Measurements from ENCODE around the gene ACO1.

Gene ACO1

DNA sequence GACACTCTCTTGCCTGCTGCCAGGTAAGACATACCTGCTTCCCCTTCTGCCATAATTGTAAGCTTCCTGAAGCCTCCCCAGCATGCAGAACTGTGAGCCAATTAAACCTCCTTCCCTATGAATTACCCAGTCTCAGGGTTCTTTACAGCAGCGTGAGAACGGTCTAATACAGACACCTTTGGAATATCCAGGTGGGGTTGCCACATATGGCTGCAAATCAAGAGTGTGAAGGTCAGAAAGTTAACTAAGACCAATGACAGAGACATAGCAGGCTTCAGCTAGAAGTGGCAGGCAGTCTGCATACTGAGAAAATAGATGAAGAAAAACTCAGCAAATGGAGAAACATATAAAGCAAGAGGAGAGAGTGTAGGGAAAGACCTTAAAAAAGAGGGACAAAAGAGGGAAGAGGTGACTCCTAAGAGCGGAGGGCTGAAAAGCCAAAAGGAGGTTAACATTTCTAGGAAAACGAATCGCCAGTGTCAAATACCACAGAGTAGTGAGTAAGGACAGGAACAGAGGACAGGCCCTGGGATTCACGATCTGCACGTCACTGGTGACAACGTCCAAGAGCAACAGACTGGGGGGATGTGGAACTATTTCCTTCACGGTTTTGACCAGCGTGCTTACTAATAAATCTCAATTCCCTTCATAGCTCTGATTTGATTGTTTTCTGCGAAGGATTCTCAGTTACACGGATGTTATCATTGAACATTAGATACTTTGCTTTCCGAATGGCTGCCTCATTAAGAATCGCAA lies 1.7 kb upstream of the ACO1 start:
- no peak for DNase-seq (ENCODE audit: low read depth)

DNA sequence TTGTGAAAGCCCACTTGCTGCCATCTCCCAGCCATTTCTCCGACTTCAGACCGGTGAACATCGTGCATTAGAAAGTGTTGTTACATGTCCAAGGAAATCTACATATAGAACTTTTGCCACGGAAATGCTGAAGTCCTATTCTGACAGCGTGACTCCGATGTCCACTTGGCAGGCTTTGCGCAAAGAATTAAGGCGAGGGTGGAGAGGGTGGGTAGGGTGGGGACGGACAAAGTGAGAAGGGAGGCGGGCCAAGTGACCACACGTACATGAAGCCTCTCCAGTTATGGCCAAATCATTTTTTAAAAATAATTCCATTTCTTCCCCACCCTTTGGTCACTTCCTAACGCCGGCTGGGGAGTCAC lies 460 bp upstream of the ACO1 start:
- no peak for DNase-seq (ENCODE audit: low read depth)

DNA sequence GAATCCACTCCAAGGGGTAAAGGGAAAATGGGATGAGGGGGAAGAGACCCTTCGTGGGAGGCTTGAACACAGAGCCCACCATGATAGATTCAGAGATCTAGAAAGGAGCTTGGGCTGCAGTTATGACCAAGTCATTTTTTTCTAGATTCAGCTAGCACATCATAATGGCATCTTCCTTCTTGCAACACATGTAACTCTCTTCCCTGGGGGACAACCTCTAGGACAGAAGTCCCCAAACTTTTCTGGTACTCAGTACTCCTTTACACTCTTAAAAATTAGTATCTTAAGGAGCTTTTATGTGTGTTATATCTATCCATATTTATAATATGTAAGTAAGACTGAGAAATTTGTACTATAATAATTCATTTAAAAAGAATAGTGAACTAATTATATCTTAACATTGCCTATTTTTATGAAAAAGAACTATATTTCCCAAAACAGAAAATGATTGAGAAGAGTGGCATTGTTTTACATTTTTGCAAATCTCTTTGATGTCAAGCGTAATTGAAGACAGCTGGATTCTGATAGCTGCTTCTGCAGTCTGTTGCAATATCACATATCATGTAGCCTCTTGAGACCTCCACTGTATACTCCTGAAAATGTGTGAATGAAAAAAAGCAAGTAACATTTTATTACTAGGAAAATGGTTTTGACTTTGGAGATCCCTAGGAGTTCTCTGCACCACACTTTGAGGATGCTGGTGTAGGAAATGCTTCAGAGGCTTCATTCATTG lies 875 bp downstream of the ACO1 start:
- DNase-seq (ENCODE audit: low read depth) = no peak

DNA sequence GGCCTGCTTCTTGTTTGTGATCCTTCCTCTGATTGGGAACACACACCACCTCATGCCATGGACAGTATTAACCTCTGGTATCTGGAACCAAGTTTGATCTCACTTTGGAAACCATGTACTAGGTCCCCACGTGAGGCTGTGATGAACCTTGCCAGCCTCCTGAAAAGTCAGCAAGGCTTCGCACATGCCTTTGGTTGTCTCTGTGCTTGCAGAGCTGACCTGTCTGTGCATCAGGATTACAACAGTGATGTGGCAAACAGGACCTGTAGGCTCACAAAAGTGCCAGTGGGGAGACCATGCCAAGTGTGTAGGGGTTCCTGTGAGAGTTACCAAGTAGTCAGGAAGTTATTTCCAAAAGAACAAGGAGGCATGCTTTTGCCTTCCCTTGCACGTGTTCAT lies 1.4 kb downstream of the ACO1 start:
- no peak for DNase-seq (ENCODE audit: low read depth)

DNA sequence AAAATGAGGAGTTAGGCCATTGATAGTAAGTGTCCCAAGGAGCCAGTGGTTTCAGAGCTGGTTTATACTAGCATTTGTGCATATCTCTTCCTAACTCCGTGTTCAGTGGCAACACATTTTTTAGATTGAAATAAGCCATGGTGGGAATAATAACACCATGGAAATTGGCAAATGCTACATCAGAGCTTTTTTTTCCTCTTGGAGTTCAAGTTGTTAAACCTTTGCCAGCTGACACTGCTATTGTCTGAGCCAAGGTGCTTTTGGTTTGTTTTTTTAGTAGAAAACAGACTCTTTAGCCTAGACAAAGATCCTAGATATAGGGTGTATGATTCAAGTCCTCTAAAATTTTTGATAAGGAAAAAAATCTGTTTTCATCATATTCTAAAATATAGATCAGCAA lies 2.8 kb downstream of the ACO1 start:
- no peak for DNase-seq (ENCODE audit: low read depth)

DNA sequence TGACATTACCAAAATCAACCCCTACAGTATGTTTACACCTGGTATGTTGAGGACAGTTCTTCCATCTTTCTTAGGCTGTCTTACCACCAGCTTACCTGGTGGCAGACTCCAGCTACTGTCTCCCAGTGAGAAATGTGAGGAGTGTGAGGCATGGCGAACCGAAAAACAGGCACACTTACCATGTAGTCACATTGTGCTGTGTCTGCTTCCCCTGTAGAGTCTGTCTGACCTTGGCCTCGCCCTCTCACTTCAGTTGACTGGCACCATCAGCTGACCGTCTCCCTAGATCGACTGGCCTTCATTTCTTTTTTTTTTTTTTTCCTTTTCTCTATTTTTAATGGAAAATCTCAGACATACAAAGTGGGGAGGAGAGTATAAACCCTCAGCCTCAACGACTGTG lies 4.9 kb downstream of the ACO1 start:
- DNase-seq (ENCODE audit: low read depth) = no peak

DNA sequence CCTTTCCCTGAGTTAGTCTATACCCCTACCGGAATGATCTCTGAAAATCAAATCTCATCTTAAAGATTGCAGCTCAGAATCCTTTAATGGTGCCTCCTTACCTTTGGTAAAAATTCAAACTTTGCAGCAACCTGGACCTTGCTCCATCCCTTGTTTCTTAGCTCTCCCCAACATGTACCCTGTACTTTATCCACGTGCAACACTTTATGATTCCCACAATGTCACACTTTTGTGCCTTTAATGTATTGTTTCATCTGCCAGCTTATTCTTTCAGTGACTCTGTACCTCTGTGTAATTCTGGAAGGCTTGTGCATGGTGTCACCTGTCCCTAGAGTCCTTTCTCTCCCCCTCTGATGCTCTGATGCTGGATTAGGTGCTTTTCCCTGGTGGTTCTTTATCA lies 9.5 kb downstream of the ACO1 start:
- DNase-seq (ENCODE audit: low read depth) = no peak

DNA sequence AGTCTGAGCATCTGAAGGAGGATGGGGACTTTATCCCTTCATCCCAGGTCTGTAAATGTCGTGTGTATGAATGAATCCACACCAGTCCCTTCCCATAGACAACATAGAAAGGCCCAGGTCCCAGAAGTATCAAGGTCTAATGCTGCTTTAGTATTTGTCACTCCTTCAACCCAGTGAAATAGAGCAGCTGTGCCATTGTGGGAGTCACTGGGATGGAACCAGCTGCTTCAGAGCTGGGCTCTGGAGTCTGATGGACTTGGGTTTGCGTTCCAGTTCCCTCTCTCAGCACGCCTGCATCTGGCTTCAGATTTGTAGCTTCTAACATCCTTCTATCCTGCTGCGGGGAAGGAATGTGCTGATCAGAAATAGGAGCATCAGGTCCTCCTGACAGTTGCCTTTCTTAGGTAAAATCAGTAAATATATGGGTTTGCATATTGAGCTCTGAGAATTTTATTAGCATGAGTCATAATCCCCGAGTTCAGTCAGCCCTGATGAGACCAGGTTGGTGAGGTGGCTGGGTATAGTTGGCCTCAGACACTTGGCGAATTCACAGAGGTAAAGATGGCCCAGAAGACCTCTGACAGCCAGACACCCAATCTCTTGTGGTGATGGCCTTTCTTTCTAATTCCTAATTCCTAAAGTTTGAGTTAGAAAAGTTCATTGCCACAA lies 10.1 kb downstream of the ACO1 start:
- no peak for DNase-seq (ENCODE audit: low read depth)

DNA sequence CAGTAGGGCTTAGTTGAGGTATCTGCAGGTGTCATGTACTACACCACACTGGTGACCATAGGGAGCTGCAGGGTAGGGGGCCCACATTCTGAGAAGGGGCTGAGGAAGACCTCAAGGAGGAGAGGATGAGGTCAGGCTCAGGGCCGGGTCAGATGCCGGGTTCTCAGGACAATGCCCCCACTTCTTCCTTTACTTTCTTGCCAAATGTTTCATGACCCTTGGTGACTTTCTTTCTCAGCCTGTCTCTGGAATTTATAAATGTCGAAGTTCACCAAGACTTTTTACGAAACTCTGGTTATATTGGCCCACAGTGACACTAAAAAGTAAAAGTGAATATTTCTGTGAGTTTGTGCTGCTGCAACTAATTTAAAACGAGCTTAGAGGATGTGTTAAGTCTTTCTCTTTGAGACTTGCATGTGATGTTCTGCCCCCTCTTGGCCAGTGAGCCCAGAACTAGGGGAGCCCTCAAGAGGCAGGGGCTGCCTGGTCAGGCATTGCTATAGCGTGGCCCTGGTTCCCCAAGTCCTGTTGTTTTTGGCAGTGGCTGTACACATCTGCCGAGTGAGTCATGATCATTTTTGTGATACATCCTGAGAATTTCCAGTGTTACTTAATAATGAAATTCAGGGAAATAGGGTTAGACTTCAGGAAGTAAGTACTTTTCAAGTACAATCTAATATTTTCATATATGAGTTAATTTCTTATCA lies 11.2 kb downstream of the ACO1 start:
- DNase-seq (ENCODE audit: low read depth) = peak; percentile 89

DNA sequence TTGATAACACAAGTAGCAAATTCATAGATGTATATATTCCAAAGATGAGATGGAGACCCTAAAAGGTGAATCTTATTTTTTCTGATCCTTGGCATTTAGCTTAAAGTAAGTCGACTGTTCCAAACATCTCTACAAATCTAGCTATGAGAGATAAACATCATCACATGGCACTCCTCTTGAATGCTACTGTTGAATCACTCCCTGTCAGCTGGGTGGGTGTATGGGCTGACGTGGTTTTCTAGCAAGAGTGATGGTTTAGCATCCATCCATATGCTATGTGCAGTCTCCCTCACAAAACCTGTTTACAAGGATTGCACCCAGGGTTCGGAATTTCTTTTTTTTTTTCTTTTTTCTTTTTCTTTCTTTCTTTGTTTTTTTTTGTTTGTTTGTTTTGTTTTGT lies 13.8 kb downstream of the ACO1 start:
- no peak for DNase-seq (ENCODE audit: low read depth)

DNA sequence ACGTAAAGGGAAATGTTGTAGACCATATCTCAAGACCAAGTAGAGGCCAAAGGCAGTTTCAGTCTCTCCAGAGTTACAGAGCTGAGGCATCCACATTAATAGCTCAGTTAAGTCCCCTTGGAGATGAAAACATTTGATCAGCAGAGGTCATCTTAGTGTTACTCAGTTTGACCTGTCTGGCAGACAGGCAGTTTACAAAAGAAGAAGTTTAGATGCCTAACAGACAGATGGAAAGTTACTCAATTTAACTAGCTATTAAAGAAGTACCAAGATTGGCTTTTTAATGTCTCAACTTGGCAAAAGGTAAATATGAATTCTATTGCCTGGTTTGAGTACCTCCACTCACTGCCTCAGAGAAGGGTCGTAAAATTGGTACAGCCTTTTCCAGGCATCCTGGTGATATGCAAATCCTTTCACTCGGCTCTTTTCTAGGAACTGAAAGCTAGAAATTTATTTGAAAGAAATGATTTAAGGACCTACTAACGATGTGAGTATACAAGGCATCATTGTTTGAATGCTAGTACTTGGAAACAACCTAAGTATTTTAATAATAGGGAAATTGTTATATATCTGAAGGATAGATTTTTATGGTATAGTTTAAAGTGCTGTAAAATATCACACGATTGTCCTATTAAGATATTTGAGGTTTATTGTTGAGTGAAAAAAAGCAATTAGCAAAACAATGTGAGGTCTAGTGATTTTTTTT lies 14.8 kb downstream of the ACO1 start:
- DNase-seq (ENCODE audit: low read depth) = peak; percentile 18

DNA sequence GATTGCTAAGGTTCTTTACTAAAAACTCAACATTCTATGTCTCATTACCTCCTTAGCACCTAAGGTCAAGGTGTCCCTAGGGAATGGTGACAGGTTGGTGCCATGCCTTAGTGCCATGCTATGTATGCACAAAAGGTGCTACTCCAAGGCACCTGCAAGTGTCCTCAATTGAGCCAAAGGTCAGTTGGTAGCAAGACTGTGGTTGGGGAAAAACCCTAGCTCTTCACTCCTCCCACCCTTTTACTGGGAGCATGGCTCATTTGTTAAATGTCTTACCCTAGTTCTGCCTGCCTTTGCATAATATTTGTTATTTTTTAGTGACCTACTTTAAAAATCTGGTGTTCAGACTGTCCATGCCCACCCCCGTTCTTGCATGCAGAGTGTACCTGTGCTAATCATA lies 17.0 kb downstream of the ACO1 start:
- DNase-seq (ENCODE audit: low read depth) = no peak

DNA sequence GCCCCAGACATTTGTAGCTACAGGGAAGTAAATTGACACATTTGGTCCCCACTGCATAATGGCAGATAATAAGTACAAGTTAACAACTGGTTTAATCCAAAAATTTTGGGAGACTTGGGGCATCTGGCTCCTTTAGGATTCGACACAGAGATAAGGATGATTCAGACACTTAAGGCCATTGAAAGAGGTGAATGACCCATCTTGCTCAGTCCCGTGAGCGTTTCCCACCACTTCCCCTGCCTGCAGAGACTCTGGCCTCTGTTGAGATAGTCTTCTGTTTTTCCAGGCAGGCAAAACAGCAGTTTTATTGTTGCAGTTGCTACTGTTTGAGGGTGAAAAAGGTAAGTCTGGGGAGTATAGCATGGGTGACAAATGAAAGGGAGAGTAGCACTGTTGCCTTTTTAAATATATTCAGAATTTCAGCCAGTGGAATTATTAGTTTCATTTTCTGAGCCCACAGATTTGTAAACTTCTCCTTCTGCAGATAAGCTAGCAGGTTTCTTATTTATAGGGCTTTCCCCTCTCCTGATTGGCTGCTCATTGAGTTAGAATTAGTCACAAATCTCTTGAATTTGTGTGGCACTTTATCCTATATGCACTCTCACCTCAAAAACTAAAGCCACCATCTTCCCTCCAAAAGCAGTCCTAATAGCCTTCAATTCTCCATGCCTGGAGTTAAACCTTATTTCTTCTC lies 19.3 kb downstream of the ACO1 start:
- no peak for DNase-seq (ENCODE audit: low read depth)

DNA sequence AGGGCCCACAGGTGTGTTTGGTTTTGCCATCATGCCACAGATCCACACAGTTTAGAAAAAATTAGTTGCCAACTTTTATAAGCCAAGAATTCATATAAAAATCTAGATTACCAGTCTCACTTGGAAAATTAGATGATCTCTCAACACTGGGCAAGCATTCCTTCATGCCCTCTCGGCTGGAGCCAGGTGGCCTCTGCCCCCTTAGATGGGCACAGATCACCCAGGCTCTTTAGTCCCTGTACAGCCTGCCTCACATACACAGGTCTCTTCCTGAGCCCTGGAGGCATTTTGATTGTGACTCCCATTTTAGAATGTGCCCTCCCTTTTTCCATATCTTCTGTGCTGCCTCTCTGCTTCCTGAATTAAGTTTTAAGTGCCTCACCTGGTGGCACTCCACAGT lies 20.0 kb downstream of the ACO1 start:
- DNase-seq (ENCODE audit: low read depth) = no peak

DNA sequence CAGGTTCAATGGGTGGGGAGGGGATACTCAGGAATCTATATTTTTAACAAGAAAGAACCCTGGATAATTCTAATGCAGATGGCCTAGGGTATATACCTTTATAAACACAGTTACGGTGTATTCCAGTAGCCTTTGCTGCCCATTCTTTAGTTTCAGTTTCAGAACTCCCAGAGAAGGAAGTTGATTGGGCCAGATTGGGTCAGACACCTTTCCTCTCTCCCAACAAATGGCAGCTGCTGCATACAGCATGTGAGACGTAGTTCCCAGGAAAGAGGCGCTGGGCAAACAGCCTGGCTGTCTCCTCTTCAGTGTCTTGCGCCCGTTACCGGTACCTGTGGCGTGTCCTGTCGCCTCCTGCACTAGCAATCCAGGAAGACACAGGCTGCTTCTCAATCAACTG lies 20.4 kb downstream of the ACO1 start:
- DNase-seq (ENCODE audit: low read depth) = no peak

DNA sequence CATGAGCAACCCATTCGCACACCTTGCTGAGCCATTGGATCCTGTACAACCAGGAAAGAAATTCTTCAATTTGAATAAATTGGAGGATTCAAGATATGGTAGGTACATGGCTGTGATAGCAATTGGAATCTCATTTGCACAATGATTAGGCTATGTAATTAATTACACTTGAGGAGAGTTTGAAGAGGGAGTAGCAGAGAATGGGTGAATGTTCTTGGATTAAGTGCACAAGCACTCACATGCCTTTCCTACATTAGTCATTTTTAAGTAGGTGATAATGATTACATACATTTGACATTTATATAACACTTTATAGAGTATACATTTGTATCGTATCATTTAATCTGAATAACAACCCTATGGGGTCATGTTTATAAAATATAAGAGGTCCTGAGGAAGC lies 21.1 kb downstream of the ACO1 start:
- DNase-seq (ENCODE audit: low read depth) = no peak

DNA sequence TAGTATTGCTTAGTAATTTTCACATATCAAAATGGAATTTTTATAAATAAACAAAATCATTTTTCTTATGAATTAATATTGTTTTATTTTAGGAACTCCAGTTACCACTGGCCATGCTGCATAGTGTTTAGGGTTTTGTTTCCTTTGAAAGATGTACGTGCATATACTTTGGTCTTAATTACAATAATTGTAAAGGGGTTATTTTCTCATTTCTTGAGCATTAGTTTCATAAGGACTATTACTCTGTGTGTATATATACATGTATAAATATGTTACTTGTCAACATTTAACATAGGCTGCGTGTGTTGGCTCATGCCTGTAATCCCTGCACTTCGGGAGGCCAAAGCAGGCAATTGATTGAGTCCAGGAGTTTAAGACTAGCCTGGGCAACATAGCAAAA lies 21.6 kb downstream of the ACO1 start:
- no peak for DNase-seq (ENCODE audit: low read depth)

DNA sequence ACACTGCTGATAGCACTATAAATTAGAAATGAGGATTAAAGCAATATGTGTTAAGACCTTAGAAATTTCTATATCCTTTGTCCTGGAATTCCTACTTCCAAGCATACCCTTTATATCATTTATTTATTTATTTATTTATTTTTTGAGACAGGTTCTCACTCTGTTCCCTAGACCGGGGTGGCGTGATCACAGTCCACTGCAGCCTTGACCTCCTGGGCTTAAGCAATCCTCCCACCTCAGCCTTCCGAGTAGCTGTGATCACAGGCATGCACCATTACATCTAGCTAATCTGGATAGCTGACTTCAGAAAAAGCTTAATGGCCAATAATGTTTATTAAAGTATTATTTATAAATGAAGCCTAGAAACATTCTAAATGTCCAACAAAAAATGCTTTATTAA lies 27.3 kb downstream of the ACO1 start:
- no peak for DNase-seq (ENCODE audit: low read depth)

DNA sequence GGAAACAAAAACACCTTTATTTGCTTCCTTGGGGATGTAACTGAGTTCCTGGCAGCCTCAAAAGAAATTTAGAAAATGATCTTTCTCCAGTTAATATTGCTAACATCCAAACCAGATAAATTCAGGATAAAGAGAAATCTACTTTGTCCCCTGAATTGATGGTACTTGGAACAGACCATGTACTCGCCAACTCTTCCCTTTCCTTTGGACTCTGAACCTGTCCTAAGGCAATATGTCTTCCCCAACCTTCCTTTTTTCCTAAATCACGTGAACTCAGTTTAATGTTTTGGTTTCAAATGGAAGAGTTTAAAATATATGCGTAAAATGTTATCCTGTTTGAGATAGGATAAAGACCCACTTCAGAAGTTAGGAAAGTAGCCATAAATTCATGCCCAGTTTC lies 28.0 kb downstream of the ACO1 start:
- no peak for DNase-seq (ENCODE audit: low read depth)

DNA sequence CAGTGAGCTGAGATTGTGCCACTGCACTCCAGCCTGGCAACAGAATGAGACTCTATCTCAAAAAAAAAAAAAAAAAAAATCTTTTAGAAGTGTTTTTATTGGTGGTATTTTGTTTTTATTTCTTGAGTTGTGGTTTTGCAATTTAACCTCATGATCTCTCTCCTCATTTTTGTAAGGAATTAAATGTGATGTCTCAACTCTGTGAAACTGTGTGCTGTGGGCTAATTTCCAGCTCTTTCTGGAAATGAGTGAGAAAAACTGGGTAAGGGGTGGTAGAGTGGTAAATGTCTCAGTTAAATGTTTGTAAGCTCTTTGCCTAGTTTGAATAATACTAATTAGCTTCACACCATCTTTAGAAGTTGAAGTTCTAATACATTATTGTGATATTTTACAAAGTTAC lies 29.0 kb downstream of the ACO1 start:
- DNase-seq (ENCODE audit: low read depth) = no peak

DNA sequence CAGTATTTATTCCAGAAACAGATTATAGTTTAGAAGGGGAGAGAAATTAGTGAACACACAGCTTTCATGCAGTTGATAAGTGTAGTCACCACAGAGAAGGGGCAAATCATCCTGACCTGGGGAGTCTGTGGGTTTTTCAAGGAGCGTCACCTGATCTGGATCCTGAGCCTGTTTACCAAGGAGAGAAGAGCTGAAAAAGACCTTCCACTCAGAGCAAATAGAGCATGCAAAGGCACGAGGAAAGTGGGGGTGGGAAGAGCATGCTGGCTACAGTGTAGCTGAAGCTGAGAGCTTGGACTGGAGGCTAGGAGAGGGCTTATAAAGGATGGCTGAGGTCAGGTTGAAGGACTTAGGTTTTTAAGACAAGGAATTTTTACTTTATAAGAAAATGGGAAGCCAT lies 30.4 kb downstream of the ACO1 start:
- DNase-seq (ENCODE audit: low read depth) = no peak

DNA sequence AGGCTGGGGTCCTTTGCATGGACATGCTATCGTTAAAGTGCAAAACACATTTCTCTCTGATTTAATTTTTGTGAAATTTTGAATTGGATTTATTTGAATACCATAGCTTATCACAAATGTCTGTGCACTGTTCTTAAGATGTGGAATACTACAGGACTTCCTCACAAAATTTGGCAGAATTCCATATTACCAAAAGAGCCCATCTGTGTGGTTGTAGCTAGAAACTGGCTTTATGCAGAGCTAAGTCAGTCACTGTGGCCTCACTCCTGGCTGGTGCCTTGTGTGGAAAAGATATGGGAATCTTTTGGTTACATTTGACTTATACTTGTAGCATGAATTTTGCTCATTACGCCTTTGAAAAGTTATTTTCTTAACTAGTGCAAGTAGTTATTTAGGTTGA lies 35.5 kb downstream of the ACO1 start:
- no peak for DNase-seq (ENCODE audit: low read depth)

Measured in stromal cell of bone marrow (primary cell).